Measurements from ENCODE around the gene KATNA1. TPM values are rescaled to one million over a fixed set of nuclear protein-coding genes. Genes with fewer than 3 reads are reported as not detected.

Gene KATNA1
- total and polyA plus RNA-seq, 9 of the 15 experiments (the other 6 are each of a cell fraction or from before 2014, with no cell fraction given) = 22.5 to 76.9 (median 45.0) TPM

DNA sequence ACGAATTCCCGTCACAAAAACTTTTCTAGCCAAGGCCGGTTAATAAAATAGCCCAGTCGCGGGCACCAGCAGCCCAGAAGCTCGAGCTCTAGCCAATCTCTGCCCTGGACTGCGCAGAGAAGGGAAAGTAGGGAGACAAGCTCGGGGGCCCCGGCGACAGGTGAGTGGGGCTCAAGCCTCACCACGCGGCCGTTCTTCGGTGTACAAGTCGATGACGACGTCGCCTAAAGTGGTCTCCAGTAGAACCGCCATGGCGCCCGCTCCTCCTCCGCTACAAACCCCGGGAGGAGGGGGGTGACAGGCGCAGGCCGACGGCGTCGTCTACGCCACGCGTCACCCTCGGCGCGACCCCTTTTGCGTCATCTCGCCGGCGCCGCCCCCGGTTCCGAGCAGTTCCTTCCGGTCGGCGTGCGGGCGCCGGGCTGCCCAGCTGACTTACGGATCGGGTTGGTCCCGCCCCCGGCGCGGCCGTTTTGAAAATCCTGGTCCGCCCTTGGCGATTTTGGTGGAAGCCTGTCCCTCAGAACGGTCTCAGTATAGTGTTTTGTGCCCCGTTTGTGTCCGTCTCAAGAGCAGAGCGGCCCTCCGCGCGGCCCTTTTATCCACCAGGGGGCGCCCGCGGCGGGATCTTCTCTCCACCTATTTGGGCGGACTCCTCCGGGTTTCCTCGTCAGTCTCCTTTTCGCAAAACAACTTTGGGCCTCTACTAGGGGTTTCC lies 102.6 kb downstream of the KATNA1 start, which contains the start of gene PPIL4 (continued):
- TF ChIP-seq ZNF586 (CRISPR knock-in tag; conservative IDR thresholded peaks at IDR 0.05) (no peak), ZNF57 (CRISPR knock-in tag; IDR thresholded peaks at IDR 0.05) (no peak; the same call in 1 of the 2 replicates), CBX5 (IDR thresholded peaks at IDR 0.05; ENCODE audit: borderline replicate concordance, low read depth) (0 out of 2 replicates have a peak, but pooled peaks have one; percentile 26), ZNF212 (CRISPR knock-in tag; IDR thresholded peaks at IDR 0.05) (no peak), DIDO1 (tag; IDR thresholded peaks at IDR 0.05; ENCODE audit: low read depth) (peak; percentile 94), CBX2 (IDR thresholded peaks at IDR 0.05; ENCODE audit: insufficient read depth, low read length, poor library complexity, severe bottlenecking) (no peak), RFX5 (IDR thresholded peaks at IDR 0.05; ENCODE audit: low read depth, low read length) (peak; percentile 71), TAF7 (tag; IDR thresholded peaks at IDR 0.05) (peak; percentile 19; the same call in 1 of the 2 replicates), ATF7 (IDR thresholded peaks at IDR 0.05) (peak; percentile 93), NELFE (IDR thresholded peaks at IDR 0.05; ENCODE audit: insufficient read depth, insufficient read length) (no peak), MEF2A (IDR thresholded peaks at IDR 0.05; ENCODE audit: control insufficient read depth, low read depth, low read length) (no peak), FOXA1 (IDR thresholded peaks at IDR 0.05; ENCODE audit: borderline replicate concordance) (no peak), ZNF24 (IDR thresholded peaks at IDR 0.05) (no peak), KAT7 (CRISPR knock-in tag; IDR thresholded peaks at IDR 0.05; ENCODE audit: borderline replicate concordance) (no peak), ZNF408 (CRISPR knock-in tag; IDR thresholded peaks at IDR 0.05; ENCODE audit: low read depth) (no peak), SREBF1 (IDR thresholded peaks at IDR 0.05; ENCODE audit: borderline replicate concordance, low read depth, low read length) (no peak), TSC22D4 (tag; IDR thresholded peaks at IDR 0.05) (no peak), CXXC5 (CRISPR knock-in tag; IDR thresholded peaks at IDR 0.05) (peak; percentile 99), TGIF2 (CRISPR knock-in tag; IDR thresholded peaks at IDR 0.05) (no peak), CHD4 (IDR thresholded peaks at IDR 0.05; ENCODE audit: insufficient read depth, insufficient replicate concordance, low read depth, low read length, poor library complexity, severe bottlenecking) (no peak), GATAD2A (IDR thresholded peaks at IDR 0.05) (0 out of 2 replicates have a peak, but pooled peaks have one; percentile 60)
- TF ChIP-seq, protein P1, sequence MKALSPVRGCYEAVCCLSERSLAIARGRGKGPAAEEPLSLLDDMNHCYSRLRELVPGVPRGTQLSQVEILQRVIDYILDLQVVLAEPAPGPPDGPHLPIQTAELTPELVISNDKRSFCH (CRISPR knock-in tag; IDR thresholded peaks at IDR 0.05) = no peak
- TF ChIP-seq, protein P1 (tag; IDR thresholded peaks at IDR 0.05) = peak; percentile 36; the same call in 1 of the 2 replicates
- TF ChIP-seq, protein P2, sequence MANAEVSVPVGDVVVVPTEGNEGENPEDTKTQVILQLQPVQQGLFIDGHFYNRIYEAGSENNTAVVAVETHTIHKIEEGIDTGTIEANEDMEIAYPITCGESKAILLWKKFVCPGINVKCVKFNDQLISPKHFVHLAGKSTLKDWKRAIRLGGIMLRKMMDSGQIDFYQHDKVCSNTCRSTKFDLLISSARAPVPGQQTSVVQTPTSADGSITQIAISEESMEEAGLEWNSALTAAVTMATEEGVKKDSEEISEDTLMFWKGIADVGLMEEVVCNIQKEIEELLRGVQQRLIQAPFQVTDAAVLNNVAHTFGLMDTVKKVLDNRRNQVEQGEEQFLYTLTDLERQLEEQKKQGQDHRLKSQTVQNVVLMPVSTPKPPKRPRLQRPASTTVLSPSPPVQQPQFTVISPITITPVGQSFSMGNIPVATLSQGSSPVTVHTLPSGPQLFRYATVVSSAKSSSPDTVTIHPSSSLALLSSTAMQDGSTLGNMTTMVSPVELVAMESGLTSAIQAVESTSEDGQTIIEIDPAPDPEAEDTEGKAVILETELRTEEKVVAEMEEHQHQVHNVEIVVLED (CRISPR knock-in tag; IDR thresholded peaks at IDR 0.05) = peak; percentile 99
- TF ChIP-seq, protein P3, sequence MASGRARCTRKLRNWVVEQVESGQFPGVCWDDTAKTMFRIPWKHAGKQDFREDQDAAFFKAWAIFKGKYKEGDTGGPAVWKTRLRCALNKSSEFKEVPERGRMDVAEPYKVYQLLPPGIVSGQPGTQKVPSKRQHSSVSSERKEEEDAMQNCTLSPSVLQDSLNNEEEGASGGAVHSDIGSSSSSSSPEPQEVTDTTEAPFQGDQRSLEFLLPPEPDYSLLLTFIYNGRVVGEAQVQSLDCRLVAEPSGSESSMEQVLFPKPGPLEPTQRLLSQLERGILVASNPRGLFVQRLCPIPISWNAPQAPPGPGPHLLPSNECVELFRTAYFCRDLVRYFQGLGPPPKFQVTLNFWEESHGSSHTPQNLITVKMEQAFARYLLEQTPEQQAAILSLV (tag; IDR thresholded peaks at IDR 0.05) = no peak
- TF ChIP-seq, protein P4, sequence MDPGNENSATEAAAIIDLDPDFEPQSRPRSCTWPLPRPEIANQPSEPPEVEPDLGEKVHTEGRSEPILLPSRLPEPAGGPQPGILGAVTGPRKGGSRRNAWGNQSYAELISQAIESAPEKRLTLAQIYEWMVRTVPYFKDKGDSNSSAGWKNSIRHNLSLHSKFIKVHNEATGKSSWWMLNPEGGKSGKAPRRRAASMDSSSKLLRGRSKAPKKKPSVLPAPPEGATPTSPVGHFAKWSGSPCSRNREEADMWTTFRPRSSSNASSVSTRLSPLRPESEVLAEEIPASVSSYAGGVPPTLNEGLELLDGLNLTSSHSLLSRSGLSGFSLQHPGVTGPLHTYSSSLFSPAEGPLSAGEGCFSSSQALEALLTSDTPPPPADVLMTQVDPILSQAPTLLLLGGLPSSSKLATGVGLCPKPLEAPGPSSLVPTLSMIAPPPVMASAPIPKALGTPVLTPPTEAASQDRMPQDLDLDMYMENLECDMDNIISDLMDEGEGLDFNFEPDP (CRISPR knock-in tag; IDR thresholded peaks at IDR 0.05) = no peak
